Stomach (tissue), 9 donors: ENCODE measurements around the gene GAGE13. TPM values are rescaled to one million over a fixed set of nuclear protein-coding genes. Genes with fewer than 3 reads are reported as not detected.
"Not testable (repeated sequence)": the region's sequence is repeated elsewhere in the genome, so short reads cannot be mapped to it uniquely, and the experiment has no call there.

Experiments used
- DNase-seq, 2 donors: peaks; one replicate each; pipeline versions ENCODE4 v3.0.0 to v3.0.0-alpha.2; 2013 to 2019
- H3K27ac ChIP-seq, 5 donors: fragments of 200-600 bp in 4 of 5; sonication (generic) in 4 of 5; one replicate each; pipeline ENCODE4 v1.5.1; 2013 to 2019; ENCODE audit warnings: mild to moderate bottlenecking in 1 of 5, moderate library complexity in 1 of 5
- H3K27me3 ChIP-seq, 3 donors: fragments of 200-600 bp; sonication (generic); one replicate each; pipeline ENCODE4 v1.5.1; 2017 to 2019; ENCODE audit warnings: mixed run types in 1 of 3
- H3K36me3 ChIP-seq, 4 donors: fragments of 200-600 bp; sonication (generic); 1 replicate in 3 of 4; 2 replicates in 1 of 4; pipeline ENCODE4 v1.5.1; 2016 to 2019
- H3K4me1 ChIP-seq, 4 donors: fragments of 200-600 bp; sonication (generic); one replicate each; pipeline ENCODE4 v1.5.1; 2016 to 2019
- H3K4me3 ChIP-seq, 4 donors: fragments of 200-600 bp; sonication (generic) in 3 of 4; one replicate each; pipeline ENCODE4 v1.5.1; 2016 to 2019; ENCODE audit warnings: mild to moderate bottlenecking in 1 of 4
- H3K9me3 ChIP-seq, 4 donors: fragments of 200-600 bp; sonication (generic); one replicate each; pipeline ENCODE4 v1.5.1; 2016 to 2019
- CTCF ChIP-seq, 7 experiments: fragments of 450-650 bp in 4 of 7; fragments of 200-600 bp in 3 of 7; sonication (generic) in 3 of 7; IDR thresholded peaks; one replicate each; pipeline ENCODE4 v1.5.1; 2016 to 2019; ENCODE audit warnings: antibody characterized with exemption in 7 of 7, control low read depth in 2 of 7, mild to moderate bottlenecking in 1 of 7
- EP300 ChIP-seq: sonication (generic); formaldehyde crosslinking; IDR thresholded peaks from one replicate; pipeline ENCODE4 v1.6.1; 2017; ENCODE audit warnings: antibody characterized with exemption
- POLR2A ChIP-seq, 4 donors: fragments of 450-650 bp; IDR thresholded peaks; one replicate each; pipeline ENCODE4 v1.6.1; 2016; ENCODE audit warnings: antibody characterized with exemption in 4 of 4, control low read depth in 2 of 4, mild to moderate bottlenecking in 1 of 4, moderate library complexity in 1 of 4
- POLR2AphosphoS5 ChIP-seq, 3 donors: sonication (generic); formaldehyde crosslinking; IDR thresholded peaks; one replicate each; pipeline ENCODE4 v1.6.1; 2016; ENCODE audit warnings: antibody characterized with exemption in 3 of 3
- WGBS, 5 donors: extraction: QIAGEN DNeasy Blood & Tissue Kit in 3 of 5; methylation state at CpG; one replicate each; pipeline versions ENCODE4 v1.1.5 to v1.1.7; 2013 to 2018; 5-methylcytosine and 5-hydroxymethylcytosine counted together
- intact Hi-C: fragments of 100-400 bp; cut with DNase I; formaldehyde crosslinking; loops from one replicate; pipeline ENCODE4 v1.15.1; 2023; ENCODE audit warnings: low total_unique reads
- polyA plus RNA-seq, 3 donors: library from polyadenylated mRNA; stranded (reverse); fragments of 200-250 nt; gene quantifications; one replicate each; pipeline ENCODE4 v1.2.3, GENCODE V29; 2013
- total RNA-seq, 5 donors: library from RNA; depleted of rRNA; stranded (reverse); fragments of >200 nt; gene quantifications; one replicate each; pipeline versions ENCODE4 v1.1.0 to v1.2.3, GENCODE V29; 2014 to 2016
- donor health status: healthy with polysubstance abuse.
- donor health status: Bipolar disorder and iron deficiency.
- donor health status: healthy.

The GAGE13 gene
- total and polyA plus RNA-seq, 8 donors: not detected

DNA sequence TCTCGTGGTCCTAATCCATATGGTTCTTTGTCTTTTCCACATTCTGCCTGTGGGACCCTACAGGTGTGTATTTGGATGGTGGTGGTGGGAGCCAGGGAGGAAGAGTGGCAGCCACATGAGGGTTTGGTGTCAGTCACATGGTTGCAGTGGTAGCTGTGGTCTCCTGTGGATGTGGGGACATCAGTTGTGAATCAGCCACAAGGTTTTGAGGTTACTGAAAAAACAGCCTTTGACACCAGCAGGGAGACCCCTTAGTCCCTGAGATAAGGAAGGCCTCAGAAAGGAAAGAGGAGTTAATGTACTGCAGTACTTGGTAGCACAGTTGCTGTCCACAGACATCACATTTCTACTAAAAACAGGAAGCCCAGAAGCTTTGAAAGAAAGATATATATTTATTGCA, 43.7 kb upstream of the GAGE13 start:
- no peak overlapping the region for H3K4me3 ChIP-seq
- peaks cover 0 to 12% (median 5%) of the 10 kb centered on the region in 4 donors for H3K36me3 ChIP-seq
- H3K4me1 ChIP-seq: peaks cover 0 to 2% (median 0%) of the 10 kb centered on the region in 4 donors
- no peak overlapping the region for H3K27ac ChIP-seq
- no peak for DNase-seq
- WGBS, 5 donors: 74 to 100% (median 92%) methylated on average over 1 of the region's 1 CpG
- peaks cover 0 to 23% (median 0%) of the 10 kb centered on the region in 3 donors for H3K27me3 ChIP-seq
- intact Hi-C loops: loop anchor here (10.0 kb wide), 1 partner anchor 477 kb away; no protein-coding TSS in a partner anchor
- H3K9me3 ChIP-seq: no peaks in the 10 kb centered on the region
- TF ChIP-seq POLR2A (IDR thresholded peaks at IDR 0.05) (no peak), CTCF (IDR thresholded peaks at IDR 0.05) (no peak), EP300 (no peak), POLR2AphosphoS5 (IDR thresholded peaks at IDR 0.05) (no peak)

DNA sequence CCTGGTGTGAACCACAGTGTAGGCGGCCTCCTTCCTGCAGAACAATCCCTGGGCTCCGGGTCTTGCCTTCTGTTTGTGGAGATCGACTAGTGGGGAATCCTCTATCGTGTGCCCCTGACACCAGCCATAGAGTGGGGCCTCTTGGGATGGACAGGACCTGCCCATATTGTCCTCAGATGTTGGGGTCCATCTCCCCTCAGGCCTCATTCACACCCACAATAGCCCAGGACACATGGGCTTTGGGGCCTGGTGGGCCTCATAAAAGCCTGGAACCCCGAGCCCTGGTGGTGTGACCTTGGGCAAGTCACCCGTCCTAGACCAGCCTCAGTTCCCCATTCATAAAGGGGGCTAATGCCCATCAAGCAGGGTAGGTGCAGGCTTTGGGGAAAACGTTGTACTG, 41.2 kb upstream of the GAGE13 start:
- Histone ChIP-seq H3K9me3 (no peaks in the 10 kb centered on the region), H3K36me3 (peaks cover 0 to 12% (median 5%) of the 10 kb centered on the region in 4 donors), H3K4me3 (no peak overlapping the region), H3K27ac (no peak overlapping the region), H3K27me3 (peaks cover 0 to 25% (median 0%) of the 10 kb centered on the region in 3 donors), H3K4me1 (no peaks in the 10 kb centered on the region)
- TF ChIP-seq CTCF (IDR thresholded peaks at IDR 0.05) (no peak), POLR2A (IDR thresholded peaks at IDR 0.05) (no peak), POLR2AphosphoS5 (IDR thresholded peaks at IDR 0.05) (no peak), EP300 (no peak)
- DNase-seq: no peak
- intact Hi-C loops: no loop called here
- 64 to 88% (median 71%) methylated on average over 1 to 7 of the region's 7 CpGs for WGBS, 5 donors

GRCh38 chrX:49291615-49292337, 39.6 kb upstream of the GAGE13 start:
- H3K9me3 ChIP-seq: no peaks in the 10 kb centered on the region
- DNase-seq: peak; percentile 69 to 76
- intact Hi-C loops: no loop called here
- no peaks in the 10 kb centered on the region for H3K4me1 ChIP-seq
- TF ChIP-seq POLR2AphosphoS5 (IDR thresholded peaks at IDR 0.05) (no peak), CTCF (IDR thresholded peaks at IDR 0.05) (peak in 5 of 7 experiments; percentile 42 to 66 (median 50))
- H3K27ac ChIP-seq: no peak overlapping the region
- 15 to 42% (median 26%) methylated on average over 5 to 11 of the region's 11 CpGs for WGBS, 5 donors
- peaks cover 0 to 23% (median 0%) of the 10 kb centered on the region in 3 donors for H3K27me3 ChIP-seq
- no peaks in the 10 kb centered on the region for H3K36me3 ChIP-seq
- H3K4me3 ChIP-seq: no peak overlapping the region

- no peak for TF ChIP-seq POLR2A (IDR thresholded peaks at IDR 0.05)
- TF ChIP-seq EP300: no peak
- TF ChIP-seq CTCF (IDR thresholded peaks at IDR 0.05): no peak
- TF ChIP-seq POLR2AphosphoS5 (IDR thresholded peaks at IDR 0.05): no peak
Observed at GRCh38 chrX:49292400-49293362, 38.7 kb upstream of the GAGE13 start.

GRCh38 chrX:49299293-49299692, 32.1 kb upstream of the GAGE13 start:
- H3K36me3 ChIP-seq, H3K9me3 ChIP-seq, intact Hi-C loops, H3K27me3 ChIP-seq, H3K27ac ChIP-seq, H3K4me3 ChIP-seq, H3K4me1 ChIP-seq, DNase-seq: not testable (repeated sequence)
- WGBS, 5 donors: 87 to 92% (median 91%) methylated on average over 3 to 5 of the region's 5 CpGs

More at GRCh38 chrX:49292400-49293362, 38.7 kb upstream of the GAGE13 start:
- no peak for DNase-seq
- Histone ChIP-seq H3K36me3 (no peaks in the 10 kb centered on the region), H3K4me3 (no peak overlapping the region), H3K4me1 (no peaks in the 10 kb centered on the region), H3K9me3 (no peaks in the 10 kb centered on the region), H3K27ac (no peak overlapping the region), H3K27me3 (peaks cover 0 to 21% (median 0%) of the 10 kb centered on the region in 3 donors)
- 75 to 88% (median 82%) methylated on average over 8 to 17 of the region's 17 CpGs for WGBS, 5 donors
- intact Hi-C loops: no loop called here
